ENCODE results near the gene NPPC. TPM values are rescaled to one million over a fixed set of nuclear protein-coding genes. Genes with fewer than 3 reads are reported as not detected.

The NPPC gene
- polyA plus RNA-seq, 1 donor from 2014 or later = 2.7 TPM

- H4K20me1 ChIP-seq (ENCODE audit: insufficient read depth) = no peaks in the 10 kb centered on the region
- H3K27ac ChIP-seq (ENCODE audit: low read length) = no peak overlapping the region
- H3K36me3 ChIP-seq (ENCODE audit: insufficient read depth, low read length) = no peaks in the 10 kb centered on the region
- no peak overlapping the region for H2AFZ ChIP-seq (ENCODE audit: low read depth, low read length)
- no peak overlapping the region for H3K4me3 ChIP-seq (ENCODE audit: low read length)
- H3F3A ChIP-seq (ENCODE audit: insufficient read depth, low read length, poor library complexity, severe bottlenecking) = no peaks in the 10 kb centered on the region
- peaks cover 35% of the 10 kb centered on the region for H3K27me3 ChIP-seq (ENCODE audit: insufficient read depth, low read depth, low read length)
- H3K79me2 ChIP-seq (replicated peaks; ENCODE audit: insufficient read depth, low read length) = no peaks in the 10 kb centered on the region
- TF ChIP-seq SMC3 (conservative IDR thresholded peaks at IDR 0.05; ENCODE audit: poor library complexity) = no peak
- TF ChIP-seq TAF1 (IDR thresholded peaks at IDR 0.05; ENCODE audit: low read depth) = no peak
- no peak for TF ChIP-seq REST (IDR thresholded peaks at IDR 0.05; ENCODE audit: borderline replicate concordance)
- TF ChIP-seq POLR2AphosphoS5 (IDR thresholded peaks at IDR 0.05) = no peak
- no peak for TF ChIP-seq MXI1 (conservative IDR thresholded peaks at IDR 0.05; ENCODE audit: poor library complexity, severe bottlenecking)
- TF ChIP-seq EZH2 (IDR thresholded peaks at IDR 0.05; ENCODE audit: borderline replicate concordance, insufficient read depth, low read length, poor library complexity, severe bottlenecking) = no peak
- TF ChIP-seq RAD21 (conservative IDR thresholded peaks at IDR 0.05) = no peak
- TF ChIP-seq EP300 (conservative IDR thresholded peaks at IDR 0.05; ENCODE audit: poor library complexity, severe bottlenecking) = no peak
- TF ChIP-seq CTCF (IDR thresholded peaks at IDR 0.05; ENCODE audit: poor library complexity, severe bottlenecking) = no peak
- no peaks in the 10 kb centered on the region for H3K9me2 ChIP-seq (ENCODE audit: insufficient read depth, low read length)
- no peaks in the 10 kb centered on the region for H3K9me3 ChIP-seq (ENCODE audit: low read length)
- no peak overlapping the region for H3K4me2 ChIP-seq (ENCODE audit: low read length)
- H3K9ac ChIP-seq (ENCODE audit: low read length) = no peak overlapping the region
Measured at GRCh38 chr2:231923010-231923344, 3.2 kb downstream of the NPPC start.

GRCh38 chr2:231922311-231923009 is 3.7 kb downstream of the NPPC start:
- no peak overlapping the region for H3K4me3 ChIP-seq (ENCODE audit: low read length)
- H3K9ac ChIP-seq (ENCODE audit: low read length) = no peak overlapping the region
- no peak overlapping the region for H3K4me2 ChIP-seq (ENCODE audit: low read length)
- no peak overlapping the region for H3K27ac ChIP-seq (ENCODE audit: low read length)
- H3K79me2 ChIP-seq (replicated peaks; ENCODE audit: insufficient read depth, low read length) = no peaks in the 10 kb centered on the region
- no peaks in the 10 kb centered on the region for H3K36me3 ChIP-seq (ENCODE audit: insufficient read depth, low read length)
- H3K27me3 ChIP-seq (ENCODE audit: insufficient read depth, low read depth, low read length) = peaks cover 30% of the 10 kb centered on the region
- TF ChIP-seq EZH2 (IDR thresholded peaks at IDR 0.05; ENCODE audit: borderline replicate concordance, insufficient read depth, low read length, poor library complexity, severe bottlenecking) (no peak), CTCF (IDR thresholded peaks at IDR 0.05; ENCODE audit: poor library complexity, severe bottlenecking) (no peak), MXI1 (conservative IDR thresholded peaks at IDR 0.05; ENCODE audit: poor library complexity, severe bottlenecking) (no peak), REST (IDR thresholded peaks at IDR 0.05; ENCODE audit: borderline replicate concordance) (no peak), POLR2AphosphoS5 (IDR thresholded peaks at IDR 0.05) (no peak), TAF1 (IDR thresholded peaks at IDR 0.05; ENCODE audit: low read depth) (no peak), EP300 (conservative IDR thresholded peaks at IDR 0.05; ENCODE audit: poor library complexity, severe bottlenecking) (no peak), RAD21 (conservative IDR thresholded peaks at IDR 0.05) (no peak), SMC3 (conservative IDR thresholded peaks at IDR 0.05; ENCODE audit: poor library complexity) (no peak)
- no peaks in the 10 kb centered on the region for H4K20me1 ChIP-seq (ENCODE audit: insufficient read depth)
- H2AFZ ChIP-seq (ENCODE audit: low read depth, low read length) = no peak overlapping the region
- no peaks in the 10 kb centered on the region for H3K9me2 ChIP-seq (ENCODE audit: insufficient read depth, low read length)
- no peaks in the 10 kb centered on the region for H3K9me3 ChIP-seq (ENCODE audit: low read length)
- no peaks in the 10 kb centered on the region for H3F3A ChIP-seq (ENCODE audit: insufficient read depth, low read length, poor library complexity, severe bottlenecking)
